ENCODE results near the gene FMC1. TPM values are rescaled to one million over a fixed set of nuclear protein-coding genes. Genes with fewer than 3 reads are reported as not detected.
"Not testable (repeated sequence)": the region's sequence is repeated elsewhere in the genome, so short reads cannot be mapped to it uniquely, and the experiment has no call there.

Gene FMC1
- polyA plus RNA-seq, 3 donors: 10.3 to 39.4 (median 39.0) TPM

DNA sequence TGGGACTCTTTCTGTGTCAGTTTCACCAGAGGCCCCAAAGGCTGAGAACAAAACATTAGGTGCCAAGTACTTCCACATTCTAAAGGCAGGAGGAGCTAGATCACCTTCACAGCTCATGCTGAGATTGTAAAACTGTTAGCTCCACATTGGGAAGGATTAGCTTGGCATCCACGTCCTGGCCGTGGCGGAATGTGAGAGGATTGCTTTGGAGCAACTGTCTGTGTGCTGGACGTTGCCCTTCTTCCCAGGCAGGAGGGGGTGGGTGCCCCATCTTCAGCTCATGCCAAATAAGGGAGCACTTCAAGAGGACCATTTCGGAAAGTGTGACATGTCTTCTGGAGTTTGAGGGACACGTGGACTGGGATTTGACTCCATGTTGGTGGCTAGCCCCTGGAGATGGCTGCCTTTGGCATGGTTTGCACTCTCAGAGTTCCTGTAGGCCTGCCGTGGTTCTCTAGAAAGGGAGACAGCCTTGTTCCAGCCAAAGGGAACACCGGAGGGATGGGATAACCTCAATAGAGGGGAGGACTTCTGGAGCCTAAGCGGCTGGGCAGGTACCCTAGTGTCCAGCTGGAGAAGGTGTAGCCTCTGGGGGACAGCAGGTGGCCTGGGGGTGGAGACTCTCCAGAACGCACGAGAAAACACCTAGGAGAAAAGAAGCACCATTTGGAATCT, 19.9 kb upstream of the FMC1 start:
- Histone ChIP-seq H3K4me3 (replicated peaks in 1 of 3; ENCODE audit: low read depth in 2 of 3, low read length in 3 of 3) (no peak overlapping the region), H4K20me1 (ENCODE audit: insufficient read depth, low read length) (no peaks in the 10 kb centered on the region), H3K9me3 (replicated peaks in 1 of 2; ENCODE audit: control insufficient read depth in 1 of 2, insufficient read depth in 1 of 2, low read length in 2 of 2) (no peaks in the 10 kb centered on the region), H3K27ac (ENCODE audit: low read depth in 1 of 2, low read length in 2 of 2) (no peak overlapping the region), H3K9ac (ENCODE audit: insufficient read depth, low read length, poor library complexity, severe bottlenecking) (no peak overlapping the region), H3K4me2 (replicated peaks; ENCODE audit: extremely low read depth, low read length, poor library complexity, severe bottlenecking) (no peak overlapping the region), H2AFZ (ENCODE audit: insufficient read depth, low read depth, low read length, poor library complexity, severe bottlenecking) (no peak overlapping the region), H3K79me2 (ENCODE audit: insufficient read depth, low read length) (no peaks in the 10 kb centered on the region), H3K36me3 (replicated peaks in 1 of 2; ENCODE audit: control insufficient read depth in 1 of 2, insufficient read depth in 2 of 2, low read length in 2 of 2) (no peaks in the 10 kb centered on the region), H3K27me3 (ENCODE audit: control insufficient read depth in 2 of 2, insufficient read depth in 2 of 2, low read length in 2 of 2) (no peaks in the 10 kb centered on the region), H3K4me1 (ENCODE audit: control insufficient read depth in 1 of 2, insufficient read depth in 2 of 2, low read length in 2 of 2) (no peaks in the 10 kb centered on the region)
- Mint-ChIP-seq H3K27ac (peak overlapping the region in 2 of 7 donors; percentile 6 to 7), H3K36me3 (no peaks in the 10 kb centered on the region), H3K9me3 (no peaks in the 10 kb centered on the region), H3K27me3 (ENCODE audit: low read depth in 3 of 3) (peaks cover 1 to 5% (median 2%) of the 10 kb centered on the region in 3 donors), H3K4me3 (no peak overlapping the region), H3K4me1 (no peaks in the 10 kb centered on the region)
- DNase-seq: peak in 1 of 3 donors; percentile 6
- WGBS (ENCODE audit: insufficient coverage): 79% methylated on average over 6 of the region's 11 CpGs
- intact Hi-C loops (cut with micrococcal nuclease): no loop called here
- TF ChIP-seq, protein P1, sequence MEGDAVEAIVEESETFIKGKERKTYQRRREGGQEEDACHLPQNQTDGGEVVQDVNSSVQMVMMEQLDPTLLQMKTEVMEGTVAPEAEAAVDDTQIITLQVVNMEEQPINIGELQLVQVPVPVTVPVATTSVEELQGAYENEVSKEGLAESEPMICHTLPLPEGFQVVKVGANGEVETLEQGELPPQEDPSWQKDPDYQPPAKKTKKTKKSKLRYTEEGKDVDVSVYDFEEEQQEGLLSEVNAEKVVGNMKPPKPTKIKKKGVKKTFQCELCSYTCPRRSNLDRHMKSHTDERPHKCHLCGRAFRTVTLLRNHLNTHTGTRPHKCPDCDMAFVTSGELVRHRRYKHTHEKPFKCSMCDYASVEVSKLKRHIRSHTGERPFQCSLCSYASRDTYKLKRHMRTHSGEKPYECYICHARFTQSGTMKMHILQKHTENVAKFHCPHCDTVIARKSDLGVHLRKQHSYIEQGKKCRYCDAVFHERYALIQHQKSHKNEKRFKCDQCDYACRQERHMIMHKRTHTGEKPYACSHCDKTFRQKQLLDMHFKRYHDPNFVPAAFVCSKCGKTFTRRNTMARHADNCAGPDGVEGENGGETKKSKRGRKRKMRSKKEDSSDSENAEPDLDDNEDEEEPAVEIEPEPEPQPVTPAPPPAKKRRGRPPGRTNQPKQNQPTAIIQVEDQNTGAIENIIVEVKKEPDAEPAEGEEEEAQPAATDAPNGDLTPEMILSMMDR (IDR thresholded peaks at IDR 0.05): peak; percentile 35

DNA sequence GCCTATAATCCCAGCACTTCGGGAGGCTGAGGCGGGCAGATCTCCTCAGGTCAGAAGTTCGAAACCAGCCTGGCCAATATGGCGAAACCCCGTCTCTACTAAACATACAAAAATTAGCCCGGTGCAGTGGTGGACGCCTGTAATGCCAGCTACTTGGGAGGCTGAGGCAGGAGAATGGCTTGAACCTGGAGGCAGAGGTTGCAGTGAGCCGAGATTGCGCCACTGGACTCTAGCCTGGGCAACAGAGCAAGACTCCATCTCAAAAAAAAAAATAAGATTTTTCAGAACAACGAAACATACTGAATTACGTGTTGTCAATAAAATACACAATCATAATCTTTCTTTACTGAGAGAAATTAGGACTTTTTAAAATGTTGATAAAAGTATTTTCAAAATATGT, 16.4 kb upstream of the FMC1 start:
- H3K9me3 Mint-ChIP-seq; H3K9ac ChIP-seq (ENCODE audit: insufficient read depth, low read length, poor library complexity, severe bottlenecking); intact Hi-C loops (cut with micrococcal nuclease); H3K36me3 Mint-ChIP-seq; H3K4me3 ChIP-seq (replicated peaks in 1 of 3; ENCODE audit: low read depth in 2 of 3, low read length in 3 of 3); H3K27me3 Mint-ChIP-seq (ENCODE audit: low read depth in 3 of 3); H3K4me1 ChIP-seq (ENCODE audit: control insufficient read depth in 1 of 2, insufficient read depth in 2 of 2, low read length in 2 of 2); H3K9me3 ChIP-seq (replicated peaks in 1 of 2; ENCODE audit: control insufficient read depth in 1 of 2, insufficient read depth in 1 of 2, low read length in 2 of 2); H3K27ac Mint-ChIP-seq; H3K36me3 ChIP-seq (replicated peaks in 1 of 2; ENCODE audit: control insufficient read depth in 1 of 2, insufficient read depth in 2 of 2, low read length in 2 of 2); H3K4me2 ChIP-seq (replicated peaks; ENCODE audit: extremely low read depth, low read length, poor library complexity, severe bottlenecking); H4K20me1 ChIP-seq (ENCODE audit: insufficient read depth, low read length); H3K4me1 Mint-ChIP-seq; H2AFZ ChIP-seq (ENCODE audit: insufficient read depth, low read depth, low read length, poor library complexity, severe bottlenecking); DNase-seq; H3K79me2 ChIP-seq (ENCODE audit: insufficient read depth, low read length); H3K27me3 ChIP-seq (ENCODE audit: control insufficient read depth in 2 of 2, insufficient read depth in 2 of 2, low read length in 2 of 2); H3K27ac ChIP-seq (ENCODE audit: low read depth in 1 of 2, low read length in 2 of 2); H3K4me3 Mint-ChIP-seq: not testable (repeated sequence)
- 100% methylated on average over 5 of the region's 11 CpGs for WGBS (ENCODE audit: insufficient coverage)

Data from CD14-positive monocyte (primary cell).